SU-DHL-6 (cell line): Measurements from ENCODE around the gene ZNF473.
"Not testable (repeated sequence)": the region's sequence is repeated elsewhere in the genome, so short reads cannot be mapped to it uniquely, and the experiment has no call there.

ENCODE experiments used
- CTCF ChIP-seq: fragments of 200-600 bp; sonication (generic); IDR thresholded peaks from one replicate; pipeline ENCODE4 v1.5.1; 2017; ENCODE audit warnings: antibody characterized with exemption, mild to moderate bottlenecking, low read length, moderate library complexity; ENCODE audit not compliant: insufficient read depth, poor library complexity, severe bottlenecking
- EZH2phosphoT487 ChIP-seq: fragments of 200-600 bp; sonication (generic), shearing (Covaris generic); conservative IDR thresholded peaks from 2 replicates; pipeline ENCODE4 v1.6.1; 2018; ENCODE audit warnings: mild to moderate bottlenecking, antibody characterized with exemption, low read length, moderate library complexity, mixed read lengths

GRCh38 chr19:50090706-50091105 lies 64.9 kb downstream of the ZNF473 start:
- peak; percentile 16 for TF ChIP-seq CTCF
- TF ChIP-seq EZH2phosphoT487, result not testable (repeated sequence)
